Measurements from ENCODE around the gene RBM15B. TPM values are rescaled to one million over a fixed set of nuclear protein-coding genes. Genes with fewer than 3 reads are reported as not detected.
A peak's percentile ranks its signal among the peaks of the same experiment; 100 is the strongest.

Gene RBM15B
- total and polyA plus RNA-seq, 9 of the 15 experiments (the other 6 are each of a cell fraction or from before 2014, with no cell fraction given): 1.8 to 21.0 (median 10.5) TPM

GRCh38 chr3:51391075-51391565 lies at the start of gene RBM15B (continued):
- no peak for TF ChIP-seq ZNF609 (CRISPR knock-in tag; IDR thresholded peaks at IDR 0.05; ENCODE audit: borderline replicate concordance)
- TF ChIP-seq CBFA2T3 (IDR thresholded peaks at IDR 0.05): no peak
- TF ChIP-seq ZNF75A (CRISPR knock-in tag; IDR thresholded peaks at IDR 0.05): no peak
- no peak for TF ChIP-seq GATAD2A (IDR thresholded peaks at IDR 0.05)
- TF ChIP-seq HMG20B (CRISPR knock-in tag; IDR thresholded peaks at IDR 0.05): no peak
- TF ChIP-seq HNRNPL (IDR thresholded peaks at IDR 0.05; ENCODE audit: low read depth, low read length): peak; percentile 36; the same call in 1 of the 2 replicates
- TF ChIP-seq NCOA2 (IDR thresholded peaks at IDR 0.05; ENCODE audit: partially characterized antibody in 2 of 2): no peak
- TF ChIP-seq SAFB2 (IDR thresholded peaks at IDR 0.05; ENCODE audit: borderline replicate concordance, low read depth, low read length, severe bottlenecking): no peak
- no peak for TF ChIP-seq ESRRB (CRISPR knock-in tag; IDR thresholded peaks at IDR 0.05; ENCODE audit: borderline replicate concordance)
- no peak for TF ChIP-seq LEF1 (IDR thresholded peaks at IDR 0.05)
- no peak for TF ChIP-seq HNRNPLL (IDR thresholded peaks at IDR 0.05; ENCODE audit: low read depth, low read length, poor library complexity, severe bottlenecking)
- TF ChIP-seq RBM25 (IDR thresholded peaks at IDR 0.05; ENCODE audit: low read depth, low read length, severe bottlenecking): no peak
- TF ChIP-seq MECOM (CRISPR knock-in tag; IDR thresholded peaks at IDR 0.05): no peak
- no peak for TF ChIP-seq TAL1 (IDR thresholded peaks at IDR 0.05)
- TF ChIP-seq MCM3 (IDR thresholded peaks at IDR 0.05): no peak
- no peak for TF ChIP-seq TRIM28 (IDR thresholded peaks at IDR 0.05)
- no peak for TF ChIP-seq ZNF140 (CRISPR knock-in tag; IDR thresholded peaks at IDR 0.05)
- no peak for TF ChIP-seq CBX3 (IDR thresholded peaks at IDR 0.05; ENCODE audit: borderline replicate concordance in 1 of 2, low read length in 2 of 2)
- no peak for TF ChIP-seq ZNF398 (CRISPR knock-in tag; IDR thresholded peaks at IDR 0.05)
- no peak for TF ChIP-seq ZNF717 (CRISPR knock-in tag; IDR thresholded peaks at IDR 0.05)
- TF ChIP-seq, protein P1, sequence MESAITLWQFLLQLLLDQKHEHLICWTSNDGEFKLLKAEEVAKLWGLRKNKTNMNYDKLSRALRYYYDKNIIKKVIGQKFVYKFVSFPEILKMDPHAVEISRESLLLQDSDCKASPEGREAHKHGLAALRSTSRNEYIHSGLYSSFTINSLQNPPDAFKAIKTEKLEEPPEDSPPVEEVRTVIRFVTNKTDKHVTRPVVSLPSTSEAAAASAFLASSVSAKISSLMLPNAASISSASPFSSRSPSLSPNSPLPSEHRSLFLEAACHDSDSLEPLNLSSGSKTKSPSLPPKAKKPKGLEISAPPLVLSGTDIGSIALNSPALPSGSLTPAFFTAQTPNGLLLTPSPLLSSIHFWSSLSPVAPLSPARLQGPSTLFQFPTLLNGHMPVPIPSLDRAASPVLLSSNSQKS (CRISPR knock-in tag; IDR thresholded peaks at IDR 0.05): no peak
- no peak for TF ChIP-seq RBM22 (IDR thresholded peaks at IDR 0.05; ENCODE audit: low read depth, low read length, poor library complexity, severe bottlenecking)
- no peak for TF ChIP-seq POLR2B (IDR thresholded peaks at IDR 0.05; ENCODE audit: low read depth, partially characterized antibody)

Data from K562 (cell line).